ENCODE data around the gene POLD2. TPM values are rescaled to one million over a fixed set of nuclear protein-coding genes. Genes with fewer than 3 reads are reported as not detected.

POLD2 gene
- total RNA-seq, 4 donors from 2014 or later, result 50.8 to 69.0 (median 58.7) TPM

DNA sequence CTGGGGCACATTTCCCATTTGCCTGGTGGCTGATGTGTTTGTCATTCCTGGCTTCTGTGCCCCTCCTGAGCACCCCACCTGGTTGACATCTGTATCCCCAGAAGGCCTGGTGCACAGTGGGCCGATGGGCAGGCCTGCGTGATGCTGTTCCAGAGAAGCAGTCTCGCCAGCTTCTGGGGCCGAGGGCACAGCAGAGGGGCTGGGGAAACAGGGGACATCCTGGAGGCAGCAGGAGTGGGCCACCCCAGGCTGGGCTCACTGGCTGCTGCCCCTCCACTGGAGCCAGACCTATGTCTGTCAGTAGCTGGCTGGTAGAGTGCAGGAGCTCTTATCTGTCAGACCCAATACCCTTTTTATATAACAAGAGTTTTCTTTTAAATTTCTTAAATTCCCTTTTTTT lies 18.7 kb upstream of the POLD2 start:
- TF ChIP-seq, protein P1, sequence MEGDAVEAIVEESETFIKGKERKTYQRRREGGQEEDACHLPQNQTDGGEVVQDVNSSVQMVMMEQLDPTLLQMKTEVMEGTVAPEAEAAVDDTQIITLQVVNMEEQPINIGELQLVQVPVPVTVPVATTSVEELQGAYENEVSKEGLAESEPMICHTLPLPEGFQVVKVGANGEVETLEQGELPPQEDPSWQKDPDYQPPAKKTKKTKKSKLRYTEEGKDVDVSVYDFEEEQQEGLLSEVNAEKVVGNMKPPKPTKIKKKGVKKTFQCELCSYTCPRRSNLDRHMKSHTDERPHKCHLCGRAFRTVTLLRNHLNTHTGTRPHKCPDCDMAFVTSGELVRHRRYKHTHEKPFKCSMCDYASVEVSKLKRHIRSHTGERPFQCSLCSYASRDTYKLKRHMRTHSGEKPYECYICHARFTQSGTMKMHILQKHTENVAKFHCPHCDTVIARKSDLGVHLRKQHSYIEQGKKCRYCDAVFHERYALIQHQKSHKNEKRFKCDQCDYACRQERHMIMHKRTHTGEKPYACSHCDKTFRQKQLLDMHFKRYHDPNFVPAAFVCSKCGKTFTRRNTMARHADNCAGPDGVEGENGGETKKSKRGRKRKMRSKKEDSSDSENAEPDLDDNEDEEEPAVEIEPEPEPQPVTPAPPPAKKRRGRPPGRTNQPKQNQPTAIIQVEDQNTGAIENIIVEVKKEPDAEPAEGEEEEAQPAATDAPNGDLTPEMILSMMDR (IDR thresholded peaks at IDR 0.05), result no peak
- no peak for TF ChIP-seq POLR2A (IDR thresholded peaks at IDR 0.05)
- no peak for DNase-seq (ENCODE audit: low spot score in 2 of 2)
- no peak overlapping the region for H3K4me3 ChIP-seq (ENCODE audit: low read depth, poor library complexity, severe bottlenecking)
- 87 to 97% methylated on average over 4 of the region's 4 CpGs for WGBS, 2 donors
- intact Hi-C loops (cut with DNase I; ENCODE audit: low total_unique reads), result no loop called here

DNA sequence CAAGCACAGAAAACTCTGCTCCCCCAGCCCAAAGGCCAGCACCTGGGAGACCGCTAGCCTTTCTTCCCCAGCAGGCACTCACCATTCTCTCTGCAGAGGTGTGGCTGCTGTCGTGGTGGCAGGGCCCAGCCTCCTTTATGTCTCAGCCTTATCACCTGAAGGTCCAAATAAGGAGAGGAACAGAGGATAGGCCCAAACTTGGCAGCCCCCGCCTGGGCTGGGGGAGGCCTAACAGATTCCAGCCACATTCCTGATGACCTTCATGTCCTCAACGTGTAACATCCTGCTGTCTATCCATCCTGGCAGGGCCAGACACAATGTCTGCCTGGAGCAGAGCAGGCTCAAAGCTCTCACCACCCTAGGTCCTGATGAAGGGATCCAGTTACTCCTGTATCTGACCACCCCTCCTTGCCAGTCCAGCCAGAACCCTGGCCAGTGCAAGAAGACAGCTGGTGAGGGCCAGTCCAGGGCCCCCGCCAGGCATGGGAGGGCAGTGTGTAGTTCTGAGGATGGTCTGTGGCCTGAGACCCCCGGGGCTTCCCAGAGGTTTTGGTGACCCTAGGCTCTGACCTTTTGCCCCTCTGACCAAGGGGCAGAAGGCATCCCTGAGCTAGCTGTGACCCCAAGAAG lies 18.0 kb upstream of the POLD2 start, which contains the start of gene MYL7:
TSS of gene MYL7 (minus strand) at position 112 of the 630 bp plus-strand sequence. CDS start at position 85, 27 bp downstream.
- no peak for DNase-seq (ENCODE audit: low spot score in 2 of 2)
- intact Hi-C loops (cut with DNase I; ENCODE audit: low total_unique reads), result no loop called here
- TF ChIP-seq POLR2A (IDR thresholded peaks at IDR 0.05), result no peak
- TF ChIP-seq, protein P1 (IDR thresholded peaks at IDR 0.05), result no peak
- no peak within 1 kb of the TSS for H3K4me3 ChIP-seq (ENCODE audit: low read depth, poor library complexity, severe bottlenecking)
- WGBS, 2 donors, result 82 to 87% methylated on average over 5 to 6 of the region's 6 CpGs

DNA sequence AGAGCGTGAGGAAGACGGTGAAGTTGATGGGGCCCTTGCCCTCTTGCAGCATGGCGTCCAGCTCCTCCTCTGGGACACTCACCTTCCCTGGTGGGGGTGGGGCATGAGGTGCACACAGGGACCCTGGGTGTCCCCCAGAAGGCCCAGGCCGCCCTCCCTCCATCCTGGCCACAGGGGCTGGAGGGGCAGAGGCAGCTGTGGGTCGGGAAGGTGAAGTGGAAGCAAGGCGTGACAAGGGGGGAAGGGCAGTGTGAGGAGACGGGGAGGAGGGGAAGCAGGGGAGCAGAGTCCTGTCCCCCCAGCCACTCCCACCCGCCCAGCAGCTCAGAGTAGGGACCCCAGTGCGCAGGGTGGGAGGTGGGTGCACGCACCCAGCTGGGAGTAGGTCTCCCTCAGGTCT lies 17.0 kb upstream of the POLD2 start:
- TF ChIP-seq POLR2A (IDR thresholded peaks at IDR 0.05), result no peak
- TF ChIP-seq, protein P1 (IDR thresholded peaks at IDR 0.05), result no peak
- H3K4me3 ChIP-seq (ENCODE audit: low read depth, poor library complexity, severe bottlenecking), result no peak overlapping the region
- DNase-seq (ENCODE audit: low spot score in 2 of 2), result no peak
- WGBS, 2 donors, result 84 to 87% methylated on average over 10 of the region's 10 CpGs
- intact Hi-C loops (cut with DNase I; ENCODE audit: low total_unique reads), result no loop called here

DNA sequence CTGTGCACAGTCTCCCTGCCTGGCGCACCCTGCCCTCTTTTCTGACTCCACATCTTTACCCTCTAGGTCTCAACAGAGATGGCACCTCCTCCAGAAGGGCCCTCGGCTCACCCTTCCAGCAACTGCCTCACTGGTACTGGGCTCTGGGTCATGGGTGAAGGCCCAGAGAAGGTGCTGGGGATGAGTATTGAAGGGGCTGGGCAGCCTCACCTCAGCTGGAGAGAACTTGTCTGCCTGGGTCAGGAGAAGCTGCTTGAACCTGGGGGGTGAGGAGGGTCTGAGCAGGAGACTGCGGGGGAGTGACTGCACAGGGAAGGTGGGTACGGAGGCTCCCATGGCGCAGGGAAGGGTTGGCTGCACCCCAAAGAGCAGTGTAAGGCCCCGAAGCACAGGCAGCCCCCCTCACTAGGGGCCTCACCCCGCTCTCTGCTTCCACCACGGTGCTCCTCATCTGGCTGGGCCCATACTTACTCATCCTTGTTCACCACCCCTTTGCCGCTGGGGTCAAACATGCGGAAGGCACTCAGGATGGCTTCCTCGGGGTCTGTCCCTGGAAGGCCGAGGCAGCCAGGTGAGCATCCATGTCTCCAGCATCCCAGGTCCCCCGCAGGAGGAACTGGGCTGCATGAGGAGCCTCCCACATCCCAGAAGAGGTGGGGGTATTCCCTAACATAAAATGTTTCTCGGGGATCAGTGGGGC lies 16.1 kb upstream of the POLD2 start:
- WGBS, 2 donors, result 89 to 94% methylated on average over 14 of the region's 14 CpGs
- H3K4me3 ChIP-seq (ENCODE audit: low read depth, poor library complexity, severe bottlenecking), result no peak overlapping the region
- DNase-seq (ENCODE audit: low spot score in 2 of 2), result no peak
- intact Hi-C loops (cut with DNase I; ENCODE audit: low total_unique reads), result no loop called here
- no peak for TF ChIP-seq POLR2A (IDR thresholded peaks at IDR 0.05)
- TF ChIP-seq, protein P1 (IDR thresholded peaks at IDR 0.05), result no peak

DNA sequence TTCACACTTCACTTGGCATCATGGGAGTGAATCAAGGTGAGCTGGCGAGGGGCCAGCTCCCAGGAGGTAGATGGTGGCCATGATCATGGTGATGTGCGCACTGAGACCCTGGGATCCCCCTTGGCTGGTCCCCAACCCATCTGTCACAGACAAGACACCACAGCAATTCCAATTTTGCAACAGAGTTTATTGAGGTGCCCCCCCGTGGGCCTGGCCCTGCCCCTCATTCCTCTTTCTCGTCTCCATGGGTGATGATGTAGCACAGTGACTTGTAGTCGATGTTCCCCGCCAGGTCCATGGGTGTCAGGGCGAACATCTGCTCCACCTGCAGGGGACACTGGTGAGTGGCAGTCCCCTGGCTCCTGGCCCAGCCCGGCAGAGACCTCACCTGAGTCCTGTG lies 15.3 kb upstream of the POLD2 start:
- intact Hi-C loops (cut with DNase I; ENCODE audit: low total_unique reads), result no loop called here
- 75 to 80% methylated on average over 8 of the region's 8 CpGs for WGBS, 2 donors
- no peak for DNase-seq (ENCODE audit: low spot score in 2 of 2)
- no peak for TF ChIP-seq POLR2A (IDR thresholded peaks at IDR 0.05)
- TF ChIP-seq, protein P1 (IDR thresholded peaks at IDR 0.05), result no peak
- H3K4me3 ChIP-seq (ENCODE audit: low read depth, poor library complexity, severe bottlenecking), result no peak overlapping the region
